Thyroid gland (tissue), 4 donors: ENCODE data around the gene SFXN5. TPM values are rescaled to one million over a fixed set of nuclear protein-coding genes. Genes with fewer than 3 reads are reported as not detected.

ENCODE experiments used
- DNase-seq, 2 donors: peaks; one replicate each; pipeline ENCODE4 v3.0.0-alpha.2; 2019
- H3K27ac ChIP-seq, 3 donors: fragments of 200-600 bp; sonication (generic); 1 replicate in 2 of 3; 2 replicates in 1 of 3; pipeline ENCODE4 v1.5.1; 2016 to 2019; ENCODE audit warnings: mild to moderate bottlenecking in 1 of 3, moderate library complexity in 1 of 3
- H3K27me3 ChIP-seq: fragments of 200-600 bp; sonication (generic); one replicate; pipeline ENCODE4 v1.5.1; 2019
- H3K36me3 ChIP-seq, 2 donors: fragments of 200-600 bp; sonication (generic); one replicate each; pipeline ENCODE4 v1.5.1; 2016 to 2019
- H3K4me1 ChIP-seq, 2 donors: fragments of 200-600 bp; sonication (generic); one replicate each; pipeline ENCODE4 v1.5.1; 2017 to 2019
- H3K4me3 ChIP-seq, 3 donors: fragments of 200-600 bp; sonication (generic); replicated peaks in 1 of 3; 1 replicate in 2 of 3; 2 replicates in 1 of 3; pipeline ENCODE4 v1.5.1; 2016; ENCODE audit warnings: mild to moderate bottlenecking in 1 of 3
- H3K9me3 ChIP-seq: fragments of 200-600 bp; sonication (generic); one replicate; pipeline ENCODE4 v1.5.1; 2017
- CTCF ChIP-seq, 6 experiments: fragments of 200-600 bp in 3 of 6; fragments of 450-650 bp in 3 of 6; sonication (generic) in 3 of 6; IDR thresholded peaks; one replicate each; pipeline ENCODE4 v1.5.1; 2016 to 2019; ENCODE audit warnings: antibody characterized with exemption in 6 of 6, mild to moderate bottlenecking in 2 of 6, inconsistent platforms in 1 of 6, moderate library complexity in 1 of 6
- POLR2A ChIP-seq, 2 donors: fragments of 450-650 bp; IDR thresholded peaks; one replicate each; pipeline ENCODE4 v1.6.1; 2017; ENCODE audit warnings: antibody characterized with exemption in 2 of 2, mild to moderate bottlenecking in 2 of 2, moderate library complexity in 1 of 2
- WGBS, 2 donors: methylation state at CpG; one replicate each; pipeline ENCODE4 v1.1.5; 2017; 5-methylcytosine and 5-hydroxymethylcytosine counted together
- intact Hi-C: fragments of 100-400 bp; cut with DNase I; formaldehyde crosslinking; loops from one replicate; pipeline ENCODE4 v1.15.1; 2023
- total RNA-seq, 4 donors: library from RNA; depleted of rRNA; stranded (reverse); fragments of >200 nt; gene quantifications; one replicate each; pipeline ENCODE4 v1.2.3, GENCODE V29; 2016

Gene SFXN5
- total RNA-seq, 4 donors from 2014 or later: 10.3 to 17.2 (median 16.5) TPM

GRCh38 chr2:72951303-72952095 is 120.0 kb downstream of the SFXN5 start:
- intact Hi-C loops: no loop called here

GRCh38 chr2:72950558-72951255 is 120.8 kb downstream of the SFXN5 start:
- 85 to 90% methylated on average over 5 to 12 of the region's 13 CpGs for WGBS, 2 donors
- intact Hi-C loops: no loop called here
- no peak overlapping the region for H3K27ac ChIP-seq
- no peak for DNase-seq
- no peaks in the 10 kb centered on the region for H3K27me3 ChIP-seq
- H3K4me3 ChIP-seq: no peak overlapping the region
- no peaks in the 10 kb centered on the region for H3K9me3 ChIP-seq
- H3K4me1 ChIP-seq: no peaks in the 10 kb centered on the region
- TF ChIP-seq POLR2A (IDR thresholded peaks at IDR 0.05): no peak
- no peak for TF ChIP-seq CTCF (IDR thresholded peaks at IDR 0.05)
- no peaks in the 10 kb centered on the region for H3K36me3 ChIP-seq

More at GRCh38 chr2:72951303-72952095, 120.0 kb downstream of the SFXN5 start:
- TF ChIP-seq POLR2A (IDR thresholded peaks at IDR 0.05) (no peak), CTCF (IDR thresholded peaks at IDR 0.05) (no peak)
- no peaks in the 10 kb centered on the region for H3K9me3 ChIP-seq
- WGBS, 2 donors: 81 to 94% methylated on average over 7 to 8 of the region's 8 CpGs
- H3K4me1 ChIP-seq: no peaks in the 10 kb centered on the region
- H3K4me3 ChIP-seq: no peak overlapping the region
- no peak overlapping the region for H3K27ac ChIP-seq
- no peaks in the 10 kb centered on the region for H3K36me3 ChIP-seq
- no peak for DNase-seq
- H3K27me3 ChIP-seq: no peaks in the 10 kb centered on the region

- no peaks in the 10 kb centered on the region for H3K4me1 ChIP-seq
- no peaks in the 10 kb centered on the region for H3K9me3 ChIP-seq
- intact Hi-C loops: no loop called here
- H3K27ac ChIP-seq: no peak overlapping the region
- 85 to 88% methylated on average over 4 of the region's 4 CpGs for WGBS, 2 donors
- no peaks in the 10 kb centered on the region for H3K27me3 ChIP-seq
- DNase-seq: no peak
- TF ChIP-seq POLR2A (IDR thresholded peaks at IDR 0.05) (no peak), CTCF (IDR thresholded peaks at IDR 0.05) (no peak)
- H3K4me3 ChIP-seq: no peak overlapping the region
- H3K36me3 ChIP-seq: no peaks in the 10 kb centered on the region
These were observed 121.9 kb downstream of the SFXN5 start for GRCh38 chr2:72949642-72950041.

- no peak for DNase-seq
- H3K9me3 ChIP-seq: no peaks in the 10 kb centered on the region
- H3K4me3 ChIP-seq: no peak overlapping the region
- intact Hi-C loops: no loop called here
- 96 to 98% methylated on average over 2 of the region's 2 CpGs for WGBS, 2 donors
- TF ChIP-seq POLR2A (IDR thresholded peaks at IDR 0.05) (no peak), CTCF (IDR thresholded peaks at IDR 0.05) (no peak)
- H3K27ac ChIP-seq: no peak overlapping the region
- no peaks in the 10 kb centered on the region for H3K4me1 ChIP-seq
- no peaks in the 10 kb centered on the region for H3K27me3 ChIP-seq
- H3K36me3 ChIP-seq: no peaks in the 10 kb centered on the region
These were observed 122.5 kb downstream of the SFXN5 start for GRCh38 chr2:72949045-72949444.
